Nephron progenitor cell (in vitro differentiated cells): Measurements from ENCODE around the gene AHCY.
"Not testable (repeated sequence)": the region's sequence is repeated elsewhere in the genome, so short reads cannot be mapped to it uniquely, and the experiment has no call there.

ENCODE experiments used
- DNase-seq: peaks from one replicate; pipeline ENCODE4 v3.0.0; 2021
- H3K27ac Mint-ChIP-seq: 2 replicates; pipeline ENCODE4 v1.8.0; 2021; ENCODE audit warnings: mild to moderate bottlenecking, moderate library complexity, mixed read lengths
- H3K27me3 Mint-ChIP-seq: 2 replicates; pipeline ENCODE4 v1.8.0; 2021; ENCODE audit warnings: mild to moderate bottlenecking, low read depth, mixed read lengths; ENCODE audit not compliant: poor library complexity
- H3K36me3 Mint-ChIP-seq: 2 replicates; pipeline ENCODE4 v1.8.0; 2021; ENCODE audit warnings: low read depth, mixed read lengths
- H3K4me1 Mint-ChIP-seq: 2 replicates; pipeline ENCODE4 v1.8.0; 2021; ENCODE audit warnings: mixed read lengths
- H3K4me3 Mint-ChIP-seq: 2 replicates; pipeline ENCODE4 v1.8.0; 2021; ENCODE audit warnings: mild to moderate bottlenecking, moderate library complexity, mixed read lengths
- H3K9me3 Mint-ChIP-seq: 2 replicates; pipeline ENCODE4 v1.8.0; 2021; ENCODE audit warnings: mild to moderate bottlenecking, moderate library complexity, mixed read lengths
- CTCF ChIP-seq: fragments of 200-600 bp; sonication (generic); IDR thresholded peaks from 2 replicates; pipeline ENCODE4 v1.5.0; 2021; ENCODE audit warnings: antibody characterized with exemption

The AHCY gene

GRCh38 chr20:34269996-34270627, 33.0 kb downstream of the AHCY start:
- Mint-ChIP-seq H3K4me1 (peaks cover 15% of the 10 kb centered on the region), H3K27me3 (peaks cover 8% of the 10 kb centered on the region), H3K9me3 (no peaks in the 10 kb centered on the region), H3K4me3 (no peak overlapping the region), H3K27ac (no peak overlapping the region), H3K36me3 (peaks cover 47% of the 10 kb centered on the region)
- DNase-seq: no peak
- TF ChIP-seq CTCF: no peak

GRCh38 chr20:34268851-34269636, 34.1 kb downstream of the AHCY start:
- H3K27me3 Mint-ChIP-seq: peaks cover 8% of the 10 kb centered on the region
- H3K9me3 Mint-ChIP-seq: no peaks in the 10 kb centered on the region
- H3K4me1 Mint-ChIP-seq: peaks cover 15% of the 10 kb centered on the region
- TF ChIP-seq CTCF: no peak
- H3K36me3 Mint-ChIP-seq: peaks cover 42% of the 10 kb centered on the region
- peak; percentile 41 for DNase-seq
- no peak overlapping the region for H3K27ac Mint-ChIP-seq
- H3K4me3 Mint-ChIP-seq: peak overlapping the region; percentile 72

GRCh38 chr20:34268145-34268544, 35.0 kb downstream of the AHCY start:
- Mint-ChIP-seq H3K27me3 (peaks cover 8% of the 10 kb centered on the region), H3K9me3 (no peaks in the 10 kb centered on the region), H3K36me3 (peaks cover 33% of the 10 kb centered on the region), H3K4me3 (peak overlapping the region; percentile 69), H3K4me1 (peaks cover 8% of the 10 kb centered on the region), H3K27ac (no peak overlapping the region)
- no peak for DNase-seq
- TF ChIP-seq CTCF: no peak

- Mint-ChIP-seq H3K36me3 (peaks cover 16% of the 10 kb centered on the region), H3K9me3 (no peaks in the 10 kb centered on the region), H3K27me3 (no peaks in the 10 kb centered on the region), H3K4me1 (peaks cover 21% of the 10 kb centered on the region), H3K27ac (no peak overlapping the region), H3K4me3 (no peak overlapping the region)
- TF ChIP-seq CTCF: no peak
- DNase-seq: no peak
Observed at GRCh38 chr20:34264141-34264540, 39.0 kb downstream of the AHCY start.

- Mint-ChIP-seq H3K36me3 (peaks cover 13% of the 10 kb centered on the region), H3K4me1 (peaks cover 21% of the 10 kb centered on the region)
- not testable (repeated sequence) for H3K9me3 Mint-ChIP-seq, H3K27ac Mint-ChIP-seq, H3K27me3 Mint-ChIP-seq, DNase-seq, H3K4me3 Mint-ChIP-seq
Observed at GRCh38 chr20:34263468-34263867, 39.7 kb downstream of the AHCY start.

- Mint-ChIP-seq H3K4me3 (no peak overlapping the region), H3K36me3 (peaks cover 7% of the 10 kb centered on the region), H3K27me3 (no peaks in the 10 kb centered on the region), H3K27ac (peak overlapping the region; percentile 99), H3K4me1 (peaks cover 21% of the 10 kb centered on the region), H3K9me3 (no peaks in the 10 kb centered on the region)
- no peak for TF ChIP-seq CTCF
- DNase-seq: no peak
Observed at GRCh38 chr20:34262488-34263288, 40.5 kb downstream of the AHCY start.
